ENCODE results near the gene ZNF366. TPM values are rescaled to one million over a fixed set of nuclear protein-coding genes. Genes with fewer than 3 reads are reported as not detected.
"Not testable (repeated sequence)": the region's sequence is repeated elsewhere in the genome, so short reads cannot be mapped to it uniquely, and the experiment has no call there.

The ZNF366 gene
- total RNA-seq, 4 donors from 2014 or later, result 0.70 to 2.5 (median 1.3) TPM

DNA sequence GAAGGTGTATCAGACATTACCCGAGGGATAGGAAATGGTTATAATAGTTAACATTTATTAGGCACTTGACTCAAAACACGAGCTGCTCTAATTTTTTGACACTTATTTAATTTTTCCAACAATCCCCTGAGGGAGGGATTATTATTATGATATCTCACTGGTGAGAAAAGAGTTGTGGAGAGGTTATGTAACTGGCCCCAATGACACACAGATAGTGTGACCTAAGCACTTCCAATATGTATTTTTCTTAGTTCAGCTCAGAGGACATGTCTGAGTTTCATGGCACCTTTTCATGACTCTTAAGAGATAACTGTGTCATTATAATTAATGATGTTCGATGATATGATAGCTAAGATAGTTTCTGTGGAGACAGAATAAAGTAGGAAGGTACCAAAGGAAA, 100.1 kb downstream of the ZNF366 start:
- Histone ChIP-seq H3K27me3 (no peaks in the 10 kb centered on the region), H3K9me3 (no peaks in the 10 kb centered on the region), H3K27ac (no peak overlapping the region), H3K4me3 (no peak overlapping the region), H3K36me3 (no peaks in the 10 kb centered on the region), H3K4me1 (no peaks in the 10 kb centered on the region)
- DNase-seq, result no peak
- TF ChIP-seq, protein P1, sequence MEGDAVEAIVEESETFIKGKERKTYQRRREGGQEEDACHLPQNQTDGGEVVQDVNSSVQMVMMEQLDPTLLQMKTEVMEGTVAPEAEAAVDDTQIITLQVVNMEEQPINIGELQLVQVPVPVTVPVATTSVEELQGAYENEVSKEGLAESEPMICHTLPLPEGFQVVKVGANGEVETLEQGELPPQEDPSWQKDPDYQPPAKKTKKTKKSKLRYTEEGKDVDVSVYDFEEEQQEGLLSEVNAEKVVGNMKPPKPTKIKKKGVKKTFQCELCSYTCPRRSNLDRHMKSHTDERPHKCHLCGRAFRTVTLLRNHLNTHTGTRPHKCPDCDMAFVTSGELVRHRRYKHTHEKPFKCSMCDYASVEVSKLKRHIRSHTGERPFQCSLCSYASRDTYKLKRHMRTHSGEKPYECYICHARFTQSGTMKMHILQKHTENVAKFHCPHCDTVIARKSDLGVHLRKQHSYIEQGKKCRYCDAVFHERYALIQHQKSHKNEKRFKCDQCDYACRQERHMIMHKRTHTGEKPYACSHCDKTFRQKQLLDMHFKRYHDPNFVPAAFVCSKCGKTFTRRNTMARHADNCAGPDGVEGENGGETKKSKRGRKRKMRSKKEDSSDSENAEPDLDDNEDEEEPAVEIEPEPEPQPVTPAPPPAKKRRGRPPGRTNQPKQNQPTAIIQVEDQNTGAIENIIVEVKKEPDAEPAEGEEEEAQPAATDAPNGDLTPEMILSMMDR (IDR thresholded peaks at IDR 0.05), result no peak
- TF ChIP-seq POLR2A (IDR thresholded peaks at IDR 0.05), result no peak

DNA sequence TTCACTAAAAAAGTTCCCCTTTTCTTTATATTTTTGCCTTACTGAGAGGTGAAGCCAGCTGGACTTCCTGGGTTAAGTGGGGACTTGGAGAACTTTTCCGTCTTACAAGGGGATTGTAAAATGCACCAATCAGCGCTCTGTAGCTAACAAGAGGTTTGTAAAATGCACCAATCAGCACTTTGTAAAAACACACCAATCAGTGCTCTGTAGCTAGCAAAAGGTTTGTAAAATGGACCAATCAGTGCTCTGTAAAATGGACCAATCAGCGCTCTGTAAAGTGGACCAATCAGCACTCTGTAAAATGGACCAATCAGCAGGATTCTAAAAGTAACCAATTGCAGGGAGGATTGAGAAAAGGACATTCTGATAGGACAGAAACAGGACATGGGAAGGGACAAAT, 102.4 kb downstream of the ZNF366 start:
- H3K4me1 ChIP-seq, DNase-seq, H3K27ac ChIP-seq, H3K36me3 ChIP-seq, H3K4me3 ChIP-seq, H3K27me3 ChIP-seq: not testable (repeated sequence)
- peaks cover 0 to 12% (median 0%) of the 10 kb centered on the region in 4 donors for H3K9me3 ChIP-seq

DNA sequence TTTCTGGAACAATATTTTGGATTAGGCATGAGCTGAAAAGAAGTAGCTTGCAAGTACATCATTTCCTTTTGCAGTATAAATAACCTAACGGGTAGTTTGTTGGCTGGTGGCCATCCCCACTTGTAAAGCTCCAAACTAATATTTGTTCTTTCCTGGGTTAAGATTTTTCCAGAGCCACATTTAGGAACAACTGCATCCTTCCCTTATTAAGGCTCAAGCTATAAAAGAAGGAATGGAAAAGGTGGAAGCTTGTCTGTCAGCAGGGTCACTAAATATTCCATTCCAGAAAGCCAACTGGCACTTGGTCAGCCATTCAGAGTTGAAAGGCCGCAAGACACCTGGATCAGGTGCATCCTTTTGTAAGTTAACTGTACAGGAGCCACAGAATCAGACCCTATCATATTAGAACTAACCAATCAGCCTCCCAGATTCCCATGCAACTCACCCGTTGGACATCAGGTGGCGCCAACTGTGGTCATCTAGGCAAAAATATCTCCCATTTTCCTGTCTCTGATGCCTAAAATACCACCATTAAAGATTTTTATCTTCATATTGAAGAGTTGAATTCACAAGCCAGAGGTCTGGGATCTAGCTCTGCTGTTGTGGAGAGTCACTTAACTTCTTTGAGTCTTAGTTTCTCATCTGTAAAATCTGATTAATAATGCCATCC, 104.1 kb downstream of the ZNF366 start:
- no peak overlapping the region for H3K4me3 ChIP-seq
- H3K27ac ChIP-seq, result peak overlapping the region in 1 of 4 donors; percentile 13
- no peaks in the 10 kb centered on the region for H3K36me3 ChIP-seq
- H3K27me3 ChIP-seq, result no peaks in the 10 kb centered on the region
- TF ChIP-seq, protein P1 (IDR thresholded peaks at IDR 0.05), result peak in 4 of 6 experiments; percentile 9 to 35 (median 14)
- no peak for TF ChIP-seq POLR2A (IDR thresholded peaks at IDR 0.05)
- no peak for DNase-seq
- H3K9me3 ChIP-seq, result peaks cover 0 to 12% (median 0%) of the 10 kb centered on the region in 4 donors
- no peaks in the 10 kb centered on the region for H3K4me1 ChIP-seq

DNA sequence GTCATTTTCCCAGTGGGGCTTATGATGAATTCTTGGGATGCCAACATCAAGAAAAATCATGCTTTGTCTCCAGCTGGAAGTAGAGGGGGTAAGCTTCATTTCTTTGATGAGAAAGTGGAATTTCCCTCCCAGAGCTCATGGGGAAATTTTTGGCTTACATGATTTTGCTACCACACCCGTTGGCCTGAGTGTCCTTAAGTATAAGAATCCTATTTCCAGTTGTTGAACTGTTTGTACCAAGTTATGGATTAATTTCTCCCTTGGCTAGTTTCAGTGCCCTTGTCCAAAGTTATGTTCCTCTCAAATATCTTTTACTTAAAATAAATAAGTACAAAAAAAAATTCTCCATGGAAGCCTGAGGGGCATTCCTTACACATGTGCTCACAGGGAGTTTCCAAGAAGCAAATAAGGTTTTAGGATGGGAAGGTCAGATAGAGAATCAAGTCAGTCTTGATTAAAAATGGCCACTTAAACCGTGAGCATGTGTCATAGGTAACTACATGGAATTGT, 104.8 kb downstream of the ZNF366 start:
- Histone ChIP-seq H3K4me3 (no peak overlapping the region), H3K27me3 (no peaks in the 10 kb centered on the region), H3K9me3 (peaks cover 0 to 12% (median 0%) of the 10 kb centered on the region in 4 donors), H3K36me3 (no peaks in the 10 kb centered on the region), H3K27ac (peak overlapping the region in 2 of 4 donors; percentile 0 to 13), H3K4me1 (no peaks in the 10 kb centered on the region)
- TF ChIP-seq, protein P1 (IDR thresholded peaks at IDR 0.05), result no peak
- TF ChIP-seq POLR2A (IDR thresholded peaks at IDR 0.05), result no peak
- DNase-seq, result no peak

DNA sequence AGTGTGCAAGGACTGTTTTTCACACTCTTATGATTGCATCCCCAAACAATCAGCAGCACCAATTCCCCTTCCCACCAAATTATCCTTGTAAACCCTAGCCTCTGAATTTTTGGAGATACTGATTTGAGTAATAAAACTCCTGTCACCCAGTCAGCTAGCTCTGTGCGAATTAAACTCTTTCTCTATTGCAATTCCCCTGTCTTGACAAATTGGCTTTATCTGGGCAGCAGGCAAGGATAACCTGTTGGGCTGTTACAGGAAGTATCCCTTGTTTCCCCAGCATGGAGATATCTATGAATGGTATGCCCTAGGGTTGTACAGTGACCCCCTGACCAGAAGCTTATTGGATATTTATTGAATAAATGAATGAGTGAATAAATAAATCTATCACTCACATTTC, 106.3 kb downstream of the ZNF366 start:
- H3K4me1 ChIP-seq, result no peaks in the 10 kb centered on the region
- no peaks in the 10 kb centered on the region for H3K36me3 ChIP-seq
- peaks cover 0 to 12% (median 0%) of the 10 kb centered on the region in 4 donors for H3K9me3 ChIP-seq
- H3K27ac ChIP-seq, result no peak overlapping the region
- TF ChIP-seq, protein P1 (IDR thresholded peaks at IDR 0.05), result no peak
- TF ChIP-seq POLR2A (IDR thresholded peaks at IDR 0.05), result no peak
- no peak overlapping the region for H3K4me3 ChIP-seq
- DNase-seq, result no peak
- H3K27me3 ChIP-seq, result no peaks in the 10 kb centered on the region

DNA sequence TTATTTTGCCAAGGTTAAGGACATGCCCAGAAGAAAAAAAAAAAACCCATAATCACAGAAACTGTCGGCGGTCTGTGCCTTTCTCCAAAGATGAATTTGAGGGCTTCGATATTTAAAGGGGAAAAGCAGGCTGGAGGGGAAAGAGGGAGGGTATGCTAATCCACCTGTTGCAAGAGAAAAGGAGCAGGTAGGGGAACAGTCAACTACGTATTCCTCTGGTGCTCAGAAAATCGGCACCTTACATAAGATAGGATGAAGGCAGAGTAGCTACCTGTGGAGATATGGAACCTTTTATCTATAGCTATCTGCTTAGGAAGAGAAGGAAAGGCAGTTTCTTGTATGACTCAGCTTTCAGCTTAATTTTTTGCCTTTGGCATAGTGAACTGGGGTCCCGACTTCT, 109.4 kb downstream of the ZNF366 start:
- no peaks in the 10 kb centered on the region for H3K27me3 ChIP-seq
- no peak overlapping the region for H3K27ac ChIP-seq
- DNase-seq, result no peak
- peaks cover 0 to 12% (median 0%) of the 10 kb centered on the region in 4 donors for H3K9me3 ChIP-seq
- no peak for TF ChIP-seq POLR2A (IDR thresholded peaks at IDR 0.05)
- TF ChIP-seq, protein P1 (IDR thresholded peaks at IDR 0.05), result no peak
- no peak overlapping the region for H3K4me3 ChIP-seq
- H3K36me3 ChIP-seq, result no peaks in the 10 kb centered on the region
- no peaks in the 10 kb centered on the region for H3K4me1 ChIP-seq
